VCaP (cell line): ENCODE data around the gene MTR.

Experiments used
- H3K27ac ChIP-seq: fragments of 450-650 bp; 2 replicates; pipeline ENCODE4 v1.5.1; 2017
- CTCF ChIP-seq: fragments of 450-650 bp; conservative IDR thresholded peaks from 2 replicates; pipeline ENCODE4 v1.5.1; 2017; ENCODE audit warnings: mild to moderate bottlenecking, moderate library complexity

MTR gene

GRCh38 chr1:236774926-236775325 is 20.2 kb upstream of the MTR start:
- H3K27ac ChIP-seq = no peak overlapping the region
- TF ChIP-seq CTCF = peak; percentile 40; the same call in 1 of the 2 replicates

GRCh38 chr1:236779312-236779711 is 15.8 kb upstream of the MTR start:
- no peak overlapping the region for H3K27ac ChIP-seq
- TF ChIP-seq CTCF = no peak

- no peak overlapping the region for H3K27ac ChIP-seq
- no peak for TF ChIP-seq CTCF
Measured at GRCh38 chr1:236785477-236785876, 9.6 kb upstream of the MTR start.

- H3K27ac ChIP-seq = no peak overlapping the region
- no peak for TF ChIP-seq CTCF
Measured at GRCh38 chr1:236786453-236786852, 8.6 kb upstream of the MTR start.

- H3K27ac ChIP-seq = peak overlapping the region; percentile 82; the same call in 1 of the 2 replicates
- no peak for TF ChIP-seq CTCF
Measured at GRCh38 chr1:236794585-236795034, 482 bp upstream of the MTR start.

GRCh38 chr1:236795757-236796667 is 920 bp downstream of the MTR start:
- H3K27ac ChIP-seq = peak overlapping the region; percentile 82
- TF ChIP-seq CTCF = no peak

- no peak overlapping the region for H3K27ac ChIP-seq
- TF ChIP-seq CTCF = no peak
Measured at GRCh38 chr1:236799001-236799400, 3.9 kb downstream of the MTR start.
